ENCODE results near the gene KRT9. TPM values are rescaled to one million over a fixed set of nuclear protein-coding genes. Genes with fewer than 3 reads are reported as not detected.

KRT9 gene
- total and polyA plus RNA-seq, 8 donors: not detected

DNA sequence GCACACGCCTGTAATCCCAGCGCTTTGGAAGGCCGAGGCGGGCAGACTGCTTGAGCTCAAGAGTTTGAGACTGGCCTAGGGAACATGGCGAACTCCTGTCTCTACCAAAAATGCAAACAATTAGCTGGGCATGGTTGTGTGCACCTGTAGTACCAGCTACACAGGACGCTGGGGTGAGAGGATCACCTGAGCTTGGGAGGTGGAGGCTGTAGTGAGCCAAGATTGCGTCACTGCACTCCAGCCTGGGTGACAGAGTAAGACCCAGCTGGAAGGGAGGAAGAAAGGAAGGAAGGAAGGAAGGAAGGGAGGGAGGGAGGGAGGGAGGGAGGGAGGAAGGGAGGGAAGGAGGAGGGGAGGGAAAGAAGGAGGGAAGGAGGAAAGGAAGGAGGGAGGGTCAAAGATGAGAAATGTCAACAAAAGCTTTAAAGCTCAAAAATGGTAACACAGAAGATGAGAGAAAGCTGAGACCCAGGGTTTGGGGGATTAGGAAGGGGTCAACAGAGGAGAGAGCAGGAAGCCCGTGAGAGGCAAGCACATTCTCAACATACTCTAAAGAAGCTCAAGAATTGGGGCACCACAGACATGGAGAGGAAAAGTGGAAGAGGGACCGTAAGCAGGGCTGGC is 38.8 kb downstream of the KRT9 start:
- Histone ChIP-seq H3K36me3 (no peaks in the 10 kb centered on the region), H3K27me3 (peaks cover 5 to 65% of the 10 kb centered on the region in 2 donors), H3K4me1 (peaks cover 0 to 5% of the 10 kb centered on the region in 2 donors), H3K27ac (peak overlapping the region in 1 of 2 donors; percentile 44), H3K4me3 (no peak overlapping the region), H3K9me3 (no peaks in the 10 kb centered on the region)
- DNase-seq (peak in 1 of 4 donors; percentile 70), ATAC-seq (peak; percentile 11)
- TF ChIP-seq, protein P1, sequence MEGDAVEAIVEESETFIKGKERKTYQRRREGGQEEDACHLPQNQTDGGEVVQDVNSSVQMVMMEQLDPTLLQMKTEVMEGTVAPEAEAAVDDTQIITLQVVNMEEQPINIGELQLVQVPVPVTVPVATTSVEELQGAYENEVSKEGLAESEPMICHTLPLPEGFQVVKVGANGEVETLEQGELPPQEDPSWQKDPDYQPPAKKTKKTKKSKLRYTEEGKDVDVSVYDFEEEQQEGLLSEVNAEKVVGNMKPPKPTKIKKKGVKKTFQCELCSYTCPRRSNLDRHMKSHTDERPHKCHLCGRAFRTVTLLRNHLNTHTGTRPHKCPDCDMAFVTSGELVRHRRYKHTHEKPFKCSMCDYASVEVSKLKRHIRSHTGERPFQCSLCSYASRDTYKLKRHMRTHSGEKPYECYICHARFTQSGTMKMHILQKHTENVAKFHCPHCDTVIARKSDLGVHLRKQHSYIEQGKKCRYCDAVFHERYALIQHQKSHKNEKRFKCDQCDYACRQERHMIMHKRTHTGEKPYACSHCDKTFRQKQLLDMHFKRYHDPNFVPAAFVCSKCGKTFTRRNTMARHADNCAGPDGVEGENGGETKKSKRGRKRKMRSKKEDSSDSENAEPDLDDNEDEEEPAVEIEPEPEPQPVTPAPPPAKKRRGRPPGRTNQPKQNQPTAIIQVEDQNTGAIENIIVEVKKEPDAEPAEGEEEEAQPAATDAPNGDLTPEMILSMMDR (IDR thresholded peaks at IDR 0.05): no peak
- intact Hi-C loops (cut with DNase I): no loop called here

DNA sequence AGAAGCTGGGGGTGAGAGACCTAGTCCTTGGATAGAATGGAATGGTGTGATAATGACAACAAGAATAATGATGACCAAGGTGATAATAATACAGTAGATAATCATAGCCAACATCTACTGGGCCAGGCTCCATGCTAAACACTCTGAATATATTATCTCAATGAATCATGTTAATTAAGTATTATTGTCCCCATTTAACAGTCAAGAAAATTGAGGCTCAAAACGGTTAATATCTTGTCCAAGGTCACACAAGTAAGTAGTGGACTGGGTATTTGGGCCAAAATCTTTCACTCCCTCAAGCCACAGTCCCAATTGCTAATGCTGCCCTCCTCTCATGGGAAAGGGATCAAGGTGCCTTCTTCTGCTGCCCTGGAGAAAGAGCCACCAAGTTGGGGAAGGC is 39.9 kb downstream of the KRT9 start:
- Histone ChIP-seq H3K36me3 (no peaks in the 10 kb centered on the region), H3K27ac (no peak overlapping the region), H3K4me1 (peaks cover 0 to 6% of the 10 kb centered on the region in 2 donors), H3K4me3 (no peak overlapping the region), H3K9me3 (no peaks in the 10 kb centered on the region), H3K27me3 (peaks cover 15 to 75% of the 10 kb centered on the region in 2 donors)
- TF ChIP-seq, protein P1 (IDR thresholded peaks at IDR 0.05): no peak
- ATAC-seq: no peak
- intact Hi-C loops (cut with DNase I): no loop called here
- no peak for DNase-seq

DNA sequence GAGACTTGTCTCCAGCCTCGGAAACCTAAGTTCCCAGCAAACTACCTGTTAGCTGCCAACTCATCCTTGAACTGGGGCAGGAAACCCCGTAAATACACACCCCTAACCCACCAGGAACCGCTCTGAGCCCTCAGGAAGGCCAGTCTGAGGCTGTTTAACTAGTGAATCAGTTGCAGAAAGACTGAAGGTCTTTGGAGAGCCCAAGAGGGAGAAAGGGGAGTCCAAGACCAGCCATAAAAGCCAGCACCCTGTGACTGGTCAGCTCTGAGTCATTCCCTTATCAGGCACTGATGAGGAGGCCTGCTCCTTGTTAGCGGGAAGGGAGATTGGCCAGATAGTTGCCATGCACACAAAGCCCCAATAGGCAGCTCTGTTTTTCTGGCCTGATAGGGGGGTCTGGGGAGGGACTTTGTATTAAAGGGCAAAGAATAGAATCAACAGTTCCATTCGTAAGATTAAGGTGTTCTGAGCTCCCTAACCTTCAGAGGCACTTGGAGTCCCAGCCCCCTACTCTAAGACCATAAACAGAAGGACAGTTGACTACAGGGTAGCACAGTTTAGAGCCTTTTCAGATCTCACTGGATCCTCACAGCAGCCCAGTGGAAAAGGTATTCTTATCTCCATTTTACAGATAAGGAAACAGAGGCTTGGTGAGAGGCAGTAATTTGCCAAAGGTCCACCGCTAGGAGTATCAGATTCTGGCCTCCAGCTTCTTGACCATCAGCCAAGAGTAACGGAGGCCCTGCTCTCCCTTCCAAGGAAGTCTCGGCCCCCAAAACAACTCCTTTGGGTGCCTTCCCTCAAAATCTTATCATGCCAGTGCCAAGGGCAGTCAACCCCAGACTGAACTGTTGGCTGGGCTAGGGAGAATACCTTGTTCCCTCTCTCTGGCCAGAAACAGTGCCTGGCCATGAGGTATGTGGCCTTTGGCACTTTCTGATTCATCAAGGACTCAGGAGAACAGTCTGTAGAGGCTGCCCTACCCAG is 41.5 kb downstream of the KRT9 start:
- H3K9me3 ChIP-seq: no peaks in the 10 kb centered on the region
- TF ChIP-seq, protein P1 (IDR thresholded peaks at IDR 0.05): no peak
- DNase-seq (no peak), ATAC-seq (peak; percentile 30)
- intact Hi-C loops (cut with DNase I): no loop called here
- no peaks in the 10 kb centered on the region for H3K36me3 ChIP-seq
- H3K4me3 ChIP-seq: no peak overlapping the region
- H3K27me3 ChIP-seq: peaks cover 19 to 77% of the 10 kb centered on the region in 2 donors
- peaks cover 0 to 6% of the 10 kb centered on the region in 2 donors for H3K4me1 ChIP-seq
- peak overlapping the region in 1 of 2 donors; percentile 24 for H3K27ac ChIP-seq

DNA sequence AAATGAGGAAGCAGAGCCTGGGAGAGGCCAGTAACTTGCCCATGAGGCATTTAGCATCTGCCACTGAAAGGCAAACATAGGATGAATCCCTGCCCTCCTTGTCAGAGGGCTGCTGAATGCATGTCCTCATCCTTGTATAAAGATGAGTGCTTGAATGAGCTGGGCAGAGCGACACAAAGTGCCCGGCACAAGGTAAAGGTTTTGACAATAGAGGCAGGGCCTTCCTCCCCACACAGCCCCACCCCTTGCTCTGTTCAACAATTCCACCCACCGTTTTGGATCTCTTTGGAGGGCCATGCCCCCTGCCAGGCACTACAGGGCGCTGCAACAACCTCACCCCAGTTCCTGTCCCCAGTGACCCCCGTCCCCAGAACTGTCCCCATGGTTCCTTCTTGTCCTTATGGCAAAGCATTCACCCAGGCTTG is 42.4 kb downstream of the KRT9 start:
- Histone ChIP-seq H3K9me3 (no peaks in the 10 kb centered on the region), H3K36me3 (peaks cover 0 to 1% of the 10 kb centered on the region in 2 donors), H3K27ac (peak overlapping the region in 1 of 2 donors; percentile 13), H3K4me3 (no peak overlapping the region), H3K27me3 (peaks cover 19 to 74% of the 10 kb centered on the region in 2 donors), H3K4me1 (peaks cover 0 to 6% of the 10 kb centered on the region in 2 donors)
- TF ChIP-seq, protein P1 (IDR thresholded peaks at IDR 0.05): no peak
- intact Hi-C loops (cut with DNase I): no loop called here
- DNase-seq (no peak), ATAC-seq (no peak)

DNA sequence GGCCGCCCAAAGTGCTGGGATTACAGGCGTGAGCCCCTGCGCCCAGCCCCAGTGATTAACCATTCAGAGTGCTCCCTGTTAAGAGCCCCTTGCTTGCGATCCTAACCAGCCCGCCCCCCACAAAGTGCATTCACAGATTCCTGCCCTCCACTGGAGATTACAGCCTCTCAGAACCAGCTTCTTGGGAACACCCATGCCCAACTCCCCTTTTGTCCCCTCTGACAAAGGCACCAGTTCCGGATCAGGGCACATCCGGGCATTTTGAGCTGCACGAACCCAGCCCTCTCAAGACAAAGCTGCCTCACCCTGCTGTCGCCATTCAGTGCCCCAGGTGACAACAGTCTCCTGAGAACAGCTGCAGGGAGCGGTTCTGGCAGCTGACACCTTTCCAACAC is 42.9 kb downstream of the KRT9 start:
- no peak for ATAC-seq
- no peak for DNase-seq
- Histone ChIP-seq H3K27ac (peak overlapping the region; percentile 13 to 86), H3K4me3 (no peak overlapping the region), H3K36me3 (peaks cover 0 to 7% of the 10 kb centered on the region in 2 donors), H3K9me3 (no peaks in the 10 kb centered on the region), H3K4me1 (peaks cover 0 to 6% of the 10 kb centered on the region in 2 donors), H3K27me3 (peaks cover 19 to 74% of the 10 kb centered on the region in 2 donors)
- intact Hi-C loops (cut with DNase I): no loop called here
- TF ChIP-seq, protein P1 (IDR thresholded peaks at IDR 0.05): no peak

Data from left lung (tissue), 10 donors.